GM13977 (cell line): ENCODE data around the gene NOVA2.

Experiments used
- DNase-seq: peaks from one replicate; pipeline ENCODE4 v3.0.0; 2012; ENCODE audit warnings: low spot score
- in situ Hi-C: fragments of 300-500 bp; cut with MboI; formaldehyde crosslinking; loops from one replicate; pipeline ENCODE4 v1.12.0; 2022; ENCODE audit warnings: low sequenced_read_pairs, low pct_unique_long_range_greater_than_20kb, mixed read lengths, inconsistent platforms; ENCODE audit not compliant: unreplicated experiment
- TF ChIP-seq, protein P1 (sequence below): IDR thresholded peaks from 2 replicates; pipeline ENCODE4 v1.5.1; 2012; ENCODE audit warnings: mild to moderate bottlenecking, control low read depth; ENCODE audit not compliant: insufficient read depth; ENCODE audit errors: extremely low read depth, missing control alignments

Gene NOVA2

DNA sequence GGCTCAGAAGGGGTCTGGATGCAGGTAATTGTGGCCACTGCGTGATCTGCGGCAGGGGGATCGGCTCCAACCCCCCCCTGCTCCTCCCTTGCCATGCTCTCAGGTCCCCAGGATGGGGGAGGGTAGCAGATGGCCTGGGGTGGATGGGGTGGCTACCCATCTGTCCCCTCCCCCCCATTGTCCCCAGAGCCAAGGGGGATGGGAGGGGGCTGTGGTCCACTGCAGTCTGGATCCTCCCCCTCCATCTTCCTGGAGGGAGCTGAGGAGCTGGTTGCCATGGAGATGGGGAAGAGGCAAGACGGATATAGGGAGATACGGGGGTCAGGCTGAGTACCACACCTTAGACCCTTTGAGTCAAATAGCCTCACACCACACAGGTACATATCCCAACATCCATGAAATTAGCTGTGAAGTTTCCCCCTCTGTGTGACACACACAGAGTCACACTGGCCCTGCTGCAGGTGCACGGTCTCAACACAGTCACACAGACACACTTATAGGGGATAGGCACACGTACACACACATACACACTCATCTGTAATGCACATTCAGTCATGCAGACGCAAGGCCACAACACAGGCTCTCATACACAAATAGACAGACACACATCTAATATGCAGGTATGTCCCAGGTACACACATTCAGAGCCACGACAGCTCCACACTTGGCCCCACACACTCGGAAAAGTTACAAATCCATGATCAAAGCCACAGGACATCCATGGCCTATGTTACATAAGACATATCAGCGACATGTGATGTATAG lies 1.8 kb upstream of the NOVA2 start:
- in situ Hi-C loops = no loop called here
- no peak for DNase-seq

GRCh38 chr19:45972947-45973540 lies 621 bp downstream of the NOVA2 start:
- TF ChIP-seq, protein P1, sequence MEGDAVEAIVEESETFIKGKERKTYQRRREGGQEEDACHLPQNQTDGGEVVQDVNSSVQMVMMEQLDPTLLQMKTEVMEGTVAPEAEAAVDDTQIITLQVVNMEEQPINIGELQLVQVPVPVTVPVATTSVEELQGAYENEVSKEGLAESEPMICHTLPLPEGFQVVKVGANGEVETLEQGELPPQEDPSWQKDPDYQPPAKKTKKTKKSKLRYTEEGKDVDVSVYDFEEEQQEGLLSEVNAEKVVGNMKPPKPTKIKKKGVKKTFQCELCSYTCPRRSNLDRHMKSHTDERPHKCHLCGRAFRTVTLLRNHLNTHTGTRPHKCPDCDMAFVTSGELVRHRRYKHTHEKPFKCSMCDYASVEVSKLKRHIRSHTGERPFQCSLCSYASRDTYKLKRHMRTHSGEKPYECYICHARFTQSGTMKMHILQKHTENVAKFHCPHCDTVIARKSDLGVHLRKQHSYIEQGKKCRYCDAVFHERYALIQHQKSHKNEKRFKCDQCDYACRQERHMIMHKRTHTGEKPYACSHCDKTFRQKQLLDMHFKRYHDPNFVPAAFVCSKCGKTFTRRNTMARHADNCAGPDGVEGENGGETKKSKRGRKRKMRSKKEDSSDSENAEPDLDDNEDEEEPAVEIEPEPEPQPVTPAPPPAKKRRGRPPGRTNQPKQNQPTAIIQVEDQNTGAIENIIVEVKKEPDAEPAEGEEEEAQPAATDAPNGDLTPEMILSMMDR = no peak
- no peak for DNase-seq
- in situ Hi-C loops = no loop called here

More for the DNA sequence above, 1.8 kb upstream of the NOVA2 start:
- TF ChIP-seq, protein P1 = no peak

- in situ Hi-C loops = no loop called here
- no peak for DNase-seq
- TF ChIP-seq, protein P1 = no peak
Observed at GRCh38 chr19:45972081-45972946, 1.4 kb downstream of the NOVA2 start.

- DNase-seq = no peak
- TF ChIP-seq, protein P1 = no peak
- in situ Hi-C loops = no loop called here
Observed at GRCh38 chr19:45971260-45971902, 2.3 kb downstream of the NOVA2 start.

DNA sequence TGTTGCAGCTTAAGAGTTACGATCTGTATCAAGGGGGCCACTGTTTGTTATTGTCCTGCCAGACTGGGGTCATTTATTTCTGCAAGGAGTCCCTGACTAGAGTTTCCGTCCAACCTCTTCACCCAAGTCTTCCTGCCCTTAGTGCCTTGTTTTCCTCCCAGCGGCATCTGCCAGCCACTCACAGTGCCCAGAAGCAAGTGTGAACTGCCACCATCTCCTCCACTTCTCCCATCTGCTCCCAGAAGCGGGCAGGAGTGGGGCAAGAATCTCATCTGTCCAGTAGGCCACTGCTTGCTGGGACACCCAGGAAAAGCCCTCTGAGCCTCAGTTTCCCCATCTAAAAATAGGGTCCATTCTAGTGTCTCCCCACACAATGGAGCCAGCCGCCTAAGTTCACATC lies 4.0 kb downstream of the NOVA2 start:
- in situ Hi-C loops = no loop called here
- TF ChIP-seq, protein P1 = no peak
- no peak for DNase-seq

DNA sequence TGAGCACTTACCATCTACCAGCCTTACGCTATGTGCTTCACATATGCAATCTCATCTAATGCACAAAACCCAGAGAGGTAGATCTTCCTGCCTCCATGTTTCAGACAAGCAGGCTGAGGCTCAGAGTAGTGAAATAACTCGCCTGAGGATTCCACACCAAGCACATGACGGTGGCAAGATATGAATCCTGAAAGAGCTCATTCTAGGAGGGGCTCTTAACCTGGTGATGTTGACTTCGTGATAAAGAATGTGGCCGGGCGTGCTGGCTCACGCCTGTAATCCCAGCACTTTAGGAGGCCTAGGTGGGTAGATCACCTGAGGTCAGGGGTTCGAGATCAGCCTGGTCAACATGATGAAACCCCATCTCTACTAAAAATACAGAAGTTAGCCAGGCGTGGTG lies 5.0 kb downstream of the NOVA2 start:
- TF ChIP-seq, protein P1 = no peak
- in situ Hi-C loops = no loop called here
- DNase-seq = no peak
